Suprapubic skin (tissue), 4 donors: Measurements from ENCODE around the gene HID1.

Experiments used
- CTCF ChIP-seq, 2 donors: fragments of 200-600 bp in 1 of 2; fragments of 450-650 bp in 1 of 2; sonication (generic) in 1 of 2; IDR thresholded peaks; one replicate each; pipeline ENCODE4 v1.5.1; 2016 to 2019; ENCODE audit warnings: antibody characterized with exemption in 2 of 2, mild to moderate bottlenecking in 1 of 2, moderate library complexity in 1 of 2
- POLR2A ChIP-seq, 2 donors: fragments of 450-650 bp; IDR thresholded peaks; one replicate each; pipeline ENCODE4 v1.6.1; 2017; ENCODE audit warnings: antibody characterized with exemption in 2 of 2, mild to moderate bottlenecking in 2 of 2, moderate library complexity in 2 of 2
- POLR2AphosphoS5 ChIP-seq, 3 donors: sonication (generic); formaldehyde crosslinking; IDR thresholded peaks; one replicate each; pipeline ENCODE4 v1.6.1; 2017; ENCODE audit warnings: antibody characterized with exemption in 3 of 3

- TF ChIP-seq CTCF (IDR thresholded peaks at IDR 0.05) = peak; percentile 83 to 96
- no peak for TF ChIP-seq POLR2AphosphoS5 (IDR thresholded peaks at IDR 0.05)
- no peak for TF ChIP-seq POLR2A (IDR thresholded peaks at IDR 0.05)
Observed at GRCh38 chr17:74957935-74958740, 14.4 kb downstream of the HID1 start.
